H9 (cell line): ENCODE measurements around the gene FYN. TPM values are rescaled to one million over a fixed set of nuclear protein-coding genes. Genes with fewer than 3 reads are reported as not detected.
A peak's percentile ranks its signal among the peaks of the same experiment; 100 is the strongest.

Experiments
- DNase-seq: peaks from one replicate; pipeline ENCODE4 v3.0.0-alpha.2; 2017
- H2AFZ ChIP-seq: one replicate; pipeline ENCODE4 v1.6.1; 2013; ENCODE audit warnings: mild to moderate bottlenecking, low read length, control low read depth, moderate library complexity
- H2AK5ac ChIP-seq: 2 replicates; pipeline ENCODE4 v1.6.1; 2013; ENCODE audit warnings: low read length, control low read depth, mixed read lengths; ENCODE audit not compliant: insufficient read length
- H2BK120ac ChIP-seq: one replicate; pipeline ENCODE4 v1.6.1; 2013; ENCODE audit warnings: low read depth, mild to moderate bottlenecking, low read length, control low read depth, inconsistent platforms; ENCODE audit not compliant: poor library complexity, severe bottlenecking
- H2BK12ac ChIP-seq: 2 replicates; pipeline ENCODE4 v1.6.1; 2013; ENCODE audit warnings: low read length, control low read depth, mixed read lengths, low read depth; ENCODE audit not compliant: insufficient read length
- H2BK15ac ChIP-seq: 2 replicates; pipeline ENCODE4 v1.6.1; 2013; ENCODE audit warnings: low read depth, low read length, control low read depth
- H2BK20ac ChIP-seq: one replicate; pipeline ENCODE4 v1.6.1; 2013; ENCODE audit warnings: low read depth, mild to moderate bottlenecking, low read length, control low read depth, inconsistent platforms; ENCODE audit not compliant: poor library complexity, severe bottlenecking
- H2BK5ac ChIP-seq: 2 replicates; pipeline ENCODE4 v1.6.1; 2013; ENCODE audit warnings: low read length, control low read depth, mixed read lengths; ENCODE audit not compliant: insufficient read length
- H3K14ac ChIP-seq: 2 replicates; pipeline ENCODE4 v1.6.1; 2013; ENCODE audit warnings: low read length, control low read depth; ENCODE audit not compliant: insufficient read depth
- H3K18ac ChIP-seq: 2 replicates; pipeline ENCODE4 v1.6.1; 2013; ENCODE audit warnings: low read depth, mild to moderate bottlenecking, mixed read lengths, low read length, control low read depth; ENCODE audit not compliant: insufficient read length
- H3K23ac ChIP-seq: 2 replicates; pipeline ENCODE4 v1.6.1; 2013; ENCODE audit warnings: low read length, control low read depth, mixed read lengths, low read depth; ENCODE audit not compliant: insufficient read length
- H3K23me2 ChIP-seq: 2 replicates; pipeline ENCODE4 v1.6.1; 2013; ENCODE audit warnings: low read depth, mild to moderate bottlenecking, mixed read lengths, low read length, control low read depth; ENCODE audit not compliant: insufficient read length, poor library complexity, severe bottlenecking
- H3K27ac ChIP-seq: 2 replicates; pipeline ENCODE4 v1.5.1; 2013; ENCODE audit warnings: low read length, control low read depth, mixed read lengths, low read depth; ENCODE audit not compliant: insufficient read length
- H3K27me3 ChIP-seq: 2 replicates; pipeline ENCODE4 v1.6.1; 2013; ENCODE audit warnings: low read length, control low read depth, inconsistent platforms; ENCODE audit not compliant: insufficient read depth
- H3K4ac ChIP-seq: 2 replicates; pipeline ENCODE4 v1.6.1; 2013; ENCODE audit warnings: low read depth, mild to moderate bottlenecking, control low read depth, inconsistent platforms, low read length, moderate library complexity
- H3K4me1 ChIP-seq: 2 replicates; pipeline ENCODE4 v1.6.1; 2013; ENCODE audit warnings: low read length, control low read depth, inconsistent platforms; ENCODE audit not compliant: insufficient read depth
- H3K4me2 ChIP-seq: 2 replicates; pipeline ENCODE4 v1.6.1; 2013; ENCODE audit warnings: low read length, control low read depth, mixed read lengths; ENCODE audit not compliant: insufficient read length, insufficient read depth
- H3K56ac ChIP-seq: 2 replicates; pipeline ENCODE4 v1.6.1; 2013; ENCODE audit warnings: low read depth, mild to moderate bottlenecking, mixed read lengths, low read length, control low read depth; ENCODE audit not compliant: insufficient read length
- H3K79me1 ChIP-seq: 2 replicates; pipeline ENCODE4 v1.6.1; 2013; ENCODE audit warnings: low read depth, mild to moderate bottlenecking, moderate library complexity, low read length, control low read depth, inconsistent platforms; ENCODE audit not compliant: insufficient read depth, poor library complexity, severe bottlenecking
- H3K79me2 ChIP-seq: 2 replicates; pipeline ENCODE4 v1.6.1; 2013; ENCODE audit warnings: low read length, control low read depth, inconsistent platforms; ENCODE audit not compliant: insufficient read depth
- H3K9ac ChIP-seq: 2 replicates; pipeline ENCODE4 v1.6.1; 2013; ENCODE audit warnings: low read length, control low read depth, mixed read lengths; ENCODE audit not compliant: insufficient read length; ENCODE audit errors: extremely low read depth
- H3K9me3 ChIP-seq: one replicate; pipeline ENCODE4 v1.6.1; 2013; ENCODE audit warnings: low read depth, low read length, inconsistent platforms; ENCODE audit not compliant: control insufficient read depth
- H3T11ph ChIP-seq: one replicate; pipeline ENCODE4 v1.6.1; 2013; ENCODE audit warnings: mild to moderate bottlenecking, low read length, control low read depth, inconsistent platforms
- H4K20me1 ChIP-seq: one replicate; pipeline ENCODE4 v1.6.1; 2013; ENCODE audit not compliant: control insufficient read depth, insufficient read length, insufficient read depth
- H4K5ac ChIP-seq: 2 replicates; pipeline ENCODE4 v1.6.1; 2013; ENCODE audit warnings: low read depth, mild to moderate bottlenecking, mixed read lengths, low read length, control low read depth; ENCODE audit not compliant: insufficient read length
- H4K8ac ChIP-seq: replicated peaks from 2 replicates; pipeline ENCODE4 v1.6.1; 2013; ENCODE audit warnings: low read length, control low read depth, mixed read lengths, low read depth; ENCODE audit not compliant: insufficient read length
- H4K91ac ChIP-seq: 2 replicates; pipeline ENCODE4 v1.6.1; 2013; ENCODE audit warnings: low read depth, mild to moderate bottlenecking, moderate library complexity, mixed read lengths, low read length, control low read depth; ENCODE audit not compliant: insufficient read length
- H3K27ac Mint-ChIP-seq, 3 experiments: 2 replicates in 2 of 3; 3 replicates in 1 of 3; pipeline ENCODE4 v1.8.0; 2020 to 2021; ENCODE audit warnings: mixed read lengths in 3 of 3, mild to moderate bottlenecking in 1 of 3, moderate library complexity in 1 of 3
- H3K27me3 Mint-ChIP-seq: 2 replicates; pipeline ENCODE4 v1.8.0; 2021; ENCODE audit warnings: low read depth, mild to moderate bottlenecking, moderate library complexity, mixed read lengths
- H3K36me3 Mint-ChIP-seq, 3 experiments: 2 replicates in 2 of 3; 3 replicates in 1 of 3; pipeline ENCODE4 v1.8.0; 2020 to 2021; ENCODE audit warnings: low read depth in 3 of 3, mixed read lengths in 3 of 3; ENCODE audit not compliant: insufficient read depth in 1 of 3
- H3K4me1 Mint-ChIP-seq, 2 experiments: 2 replicates each; pipeline ENCODE4 v1.8.0; 2020; ENCODE audit warnings: mixed read lengths in 2 of 2
- H3K4me3 Mint-ChIP-seq, 2 experiments: 2 replicates in 1 of 2; 3 replicates in 1 of 2; pipeline ENCODE4 v1.8.0; 2020 to 2021; ENCODE audit warnings: mild to moderate bottlenecking in 2 of 2, mixed read lengths in 2 of 2, moderate library complexity in 1 of 2
- H3K9me3 Mint-ChIP-seq, 2 experiments: 2 replicates in 1 of 2; 3 replicates in 1 of 2; pipeline ENCODE4 v1.8.0; 2020; ENCODE audit warnings: mild to moderate bottlenecking in 2 of 2, mixed read lengths in 2 of 2, moderate library complexity in 1 of 2
- CTCF ChIP-seq: fragments of 200-600 bp; sonication (generic); conservative IDR thresholded peaks from 3 replicates; pipeline ENCODE4 v1.8.0; 2021; ENCODE audit warnings: antibody characterized with exemption, mild to moderate bottlenecking
- WGBS: extraction: QIAGEN DNeasy Blood & Tissue Kit; methylation state at CpG from one replicate; pipeline ENCODE4 v1.1.7; 2013; ENCODE audit warnings: missing lambda C conversion rate, low lambda C conversion rate, mixed read lengths; ENCODE audit not compliant: insufficient read length; ENCODE audit errors: extremely low coverage; 5-methylcytosine and 5-hydroxymethylcytosine counted together
- total RNA-seq: library from RNA; stranded (reverse); gene quantifications from 2 replicates; pipeline ENCODE4 v1.2.1, GENCODE V29; 2021

The FYN gene
- total RNA-seq, 1 experiment from 2014 or later: 64.8 TPM

- no peak overlapping the region for H3K14ac ChIP-seq
- peak overlapping the region; percentile 83 to 96 for H3K4me3 Mint-ChIP-seq
- H3K79me1 ChIP-seq: no peaks in the 10 kb centered on the region
- no peaks in the 10 kb centered on the region; a peak in 1 of 7 replicates for H3K36me3 Mint-ChIP-seq
- H3T11ph ChIP-seq: no peak overlapping the region
- TF ChIP-seq CTCF: no peak
- H3K23me2 ChIP-seq: peaks cover 17% of the 10 kb centered on the region
- no CpG with 5 or more reads among the region's 13 CpGs for whole genome bisulfite sequencing
- no peaks in the 10 kb centered on the region for H3K27me3 ChIP-seq
- H4K91ac ChIP-seq: no peak overlapping the region
- H2BK12ac ChIP-seq: no peak overlapping the region
- H2BK5ac ChIP-seq: no peak overlapping the region
- peaks cover 0 to 3% of the 10 kb centered on the region in 2 experiments; a peak in 1 of 5 replicates for H3K9me3 Mint-ChIP-seq
- no peak overlapping the region for H2AFZ ChIP-seq
- peak overlapping the region; percentile 49 to 98 (median 90) for H3K27ac Mint-ChIP-seq
- no peaks in the 10 kb centered on the region for H3K9me3 ChIP-seq
- H2BK20ac ChIP-seq: no peak overlapping the region
- H3K4me1 Mint-ChIP-seq: peaks cover 51 to 54% of the 10 kb centered on the region in 2 experiments
- H2AK5ac ChIP-seq: no peak overlapping the region
- no peak overlapping the region for H3K27ac ChIP-seq
- H3K23ac ChIP-seq: no peak overlapping the region
- DNase-seq: no peak
- peaks cover 7% of the 10 kb centered on the region for H3K27me3 Mint-ChIP-seq
- no peak overlapping the region for H2BK120ac ChIP-seq
- no peak overlapping the region for H3K4ac ChIP-seq
- H3K9ac ChIP-seq: peak overlapping the region; percentile 48
- no peak overlapping the region for H2BK15ac ChIP-seq
- no peak overlapping the region for H3K18ac ChIP-seq
- peaks cover 4% of the 10 kb centered on the region; the same call in 1 of the 2 replicates for H3K4me1 ChIP-seq
- peaks cover 14% of the 10 kb centered on the region; the same call in 1 of the 2 replicates for H3K79me2 ChIP-seq
- H4K8ac ChIP-seq: no peak overlapping the region
- no peak overlapping the region for H3K56ac ChIP-seq
- no peak overlapping the region for H4K5ac ChIP-seq
- H4K20me1 ChIP-seq: no peaks in the 10 kb centered on the region
- H3K4me2 ChIP-seq: peak overlapping the region; percentile 61
Measured at GRCh38 chr6:111871725-111872400, 1.4 kb downstream of the FYN start.
